Measurements from ENCODE around the gene ZNF532. TPM values are rescaled to one million over a fixed set of nuclear protein-coding genes. Genes with fewer than 3 reads are reported as not detected.

Gene ZNF532
- polyA plus RNA-seq, 1 experiment, result 75.3 TPM

- no peak for TF ChIP-seq CTCF (IDR thresholded peaks at IDR 0.05; ENCODE audit: insufficient read depth, low read depth, low read length)
- peaks cover under 1% of the 10 kb centered on the region; the same call in 1 of the 2 replicates for H3K36me3 ChIP-seq (ENCODE audit: control insufficient read depth, insufficient read depth, low read length)
- H3K4me3 ChIP-seq (ENCODE audit: low read depth, low read length), result 0 out of 2 replicates have a peak overlapping the region, but pooled peaks have one; percentile 4
- no peaks in the 10 kb centered on the region for H3K27me3 ChIP-seq (ENCODE audit: control insufficient read depth, insufficient read depth, low read length)
- ChIA-PET POLR2A (interaction anchor here (0.6 to 1.3 kb wide), 3 partner anchors 14 to 195 kb away, joined by 4 to 5 read pairs (median 4); partner anchors contain the start of gene MALT1), CTCF (interaction anchor here (1.0 to 1.5 kb wide), 6 partner anchors 12 to 189 kb away, joined by 3 to 8 read pairs (median 4); no protein-coding TSS in a partner anchor)
- no peak for DNase-seq (ENCODE audit: low read depth)
Observed at GRCh38 chr18:58866066-58866772, 1.5 kb downstream of the ZNF532 start.

GRCh38 chr18:58866773-58867150, 2.1 kb downstream of the ZNF532 start:
- H3K36me3 ChIP-seq (ENCODE audit: control insufficient read depth, insufficient read depth, low read length), result peaks cover 2% of the 10 kb centered on the region; the same call in 1 of the 2 replicates
- POLR2A ChIA-PET, result interaction anchor here (0.6 to 1.3 kb wide), 3 partner anchors 13 to 196 kb away, joined by 4 to 5 read pairs (median 4); partner anchors contain the start of gene MALT1
- CTCF ChIA-PET, result interaction anchor here (0.8 to 1.5 kb wide), 8 partner anchors 12 to 189 kb away, joined by 3 to 8 read pairs (median 4); no protein-coding TSS in a partner anchor

GRCh38 chr18:58867281-58867961, 2.7 kb downstream of the ZNF532 start:
- POLR2A ChIA-PET, result interaction anchor here (0.6 to 1.3 kb wide), 2 partner anchors 61 to 74 kb away, joined by 3 to 5 read pairs; no protein-coding TSS in a partner anchor
- no peak for DNase-seq (ENCODE audit: low read depth)
- Histone ChIP-seq H3K27me3 (ENCODE audit: control insufficient read depth, insufficient read depth, low read length) (no peaks in the 10 kb centered on the region), H3K36me3 (ENCODE audit: control insufficient read depth, insufficient read depth, low read length) (peaks cover 2% of the 10 kb centered on the region; the same call in 1 of the 2 replicates), H3K4me3 (ENCODE audit: low read depth, low read length) (peak overlapping the region; percentile 6; the same call in 1 of the 2 replicates)
- TF ChIP-seq CTCF (IDR thresholded peaks at IDR 0.05; ENCODE audit: insufficient read depth, low read depth, low read length), result no peak
- CTCF ChIA-PET, result interaction anchor here (0.8 to 1.5 kb wide), 6 partner anchors 14 to 98 kb away, joined by 3 to 4 read pairs (median 3); no protein-coding TSS in a partner anchor

More at GRCh38 chr18:58866773-58867150, 2.1 kb downstream of the ZNF532 start:
- Histone ChIP-seq H3K27me3 (ENCODE audit: control insufficient read depth, insufficient read depth, low read length) (no peaks in the 10 kb centered on the region), H3K4me3 (ENCODE audit: low read depth, low read length) (no peak overlapping the region)
- no peak for DNase-seq (ENCODE audit: low read depth)
- TF ChIP-seq CTCF (IDR thresholded peaks at IDR 0.05; ENCODE audit: insufficient read depth, low read depth, low read length), result no peak

GRCh38 chr18:58868440-58868839, 3.8 kb downstream of the ZNF532 start:
- no peak overlapping the region for H3K4me3 ChIP-seq (ENCODE audit: low read depth, low read length)
- CTCF ChIA-PET, result interaction anchor here (1.4 kb wide), 1 partner anchor 87 kb away, joined by 3 read pairs; no protein-coding TSS in a partner anchor
- no peaks in the 10 kb centered on the region for H3K27me3 ChIP-seq (ENCODE audit: control insufficient read depth, insufficient read depth, low read length)
- POLR2A ChIA-PET, result no interaction called here
- TF ChIP-seq CTCF (IDR thresholded peaks at IDR 0.05; ENCODE audit: insufficient read depth, low read depth, low read length), result no peak
- no peak for DNase-seq (ENCODE audit: low read depth)
- peaks cover 2% of the 10 kb centered on the region; the same call in 1 of the 2 replicates for H3K36me3 ChIP-seq (ENCODE audit: control insufficient read depth, insufficient read depth, low read length)
